DMS153 (cell line): ENCODE results near the gene PPP2R3B.

ENCODE experiments used
- DNase-seq: peaks from one replicate; lab custom pipeline; 2025; lab: John Stamatoyannopoulos, UW

PPP2R3B gene

GRCh38 chrX:370963-371745, 15.6 kb downstream of the PPP2R3B start:
- DNase-seq: no peak

GRCh38 chrX:370244-370962, 16.3 kb downstream of the PPP2R3B start:
- DNase-seq: no peak

- DNase-seq: no peak
Measured at GRCh38 chrX:369563-370101, 17.1 kb downstream of the PPP2R3B start.

GRCh38 chrX:368811-369562, 17.7 kb downstream of the PPP2R3B start:
- DNase-seq: no peak

- no peak for DNase-seq
Measured at GRCh38 chrX:367866-368265, 18.8 kb downstream of the PPP2R3B start.

GRCh38 chrX:367349-367748, 19.4 kb downstream of the PPP2R3B start:
- DNase-seq: no peak

- no peak for DNase-seq
Measured at GRCh38 chrX:363621-364375, 22.9 kb downstream of the PPP2R3B start.

GRCh38 chrX:362937-363620, 23.6 kb downstream of the PPP2R3B start:
- DNase-seq: no peak

GRCh38 chrX:362351-362750, 24.4 kb downstream of the PPP2R3B start:
- no peak for DNase-seq

GRCh38 chrX:361231-362145, 25.2 kb downstream of the PPP2R3B start:
- no peak for DNase-seq

- DNase-seq: no peak
Measured at GRCh38 chrX:360496-361150, 26.1 kb downstream of the PPP2R3B start.

- DNase-seq: no peak
Measured at GRCh38 chrX:358651-359143, 28.0 kb downstream of the PPP2R3B start.

- no peak for DNase-seq
Measured at GRCh38 chrX:357693-358471, 28.8 kb downstream of the PPP2R3B start.

- DNase-seq: no peak
Measured at GRCh38 chrX:357035-357692, 29.5 kb downstream of the PPP2R3B start.

- DNase-seq: no peak
Measured at GRCh38 chrX:356385-357034, 30.2 kb downstream of the PPP2R3B start.

- no peak for DNase-seq
Measured at GRCh38 chrX:355329-356050, 31.2 kb downstream of the PPP2R3B start.
